Esophagus muscularis mucosa (tissue), 3 donors: Measurements from ENCODE around the gene LEP.

Source experiments
- POLR2A ChIP-seq: fragments of 450-650 bp; IDR thresholded peaks from one replicate; pipeline ENCODE4 v1.6.1; 2017; ENCODE audit warnings: antibody characterized with exemption, moderate library complexity, mild to moderate bottlenecking, low read depth
- POLR2AphosphoS5 ChIP-seq, 2 donors: sonication (generic); formaldehyde crosslinking; IDR thresholded peaks; one replicate each; pipeline ENCODE4 v1.6.1; 2017; ENCODE audit warnings: antibody characterized with exemption in 2 of 2
- TF ChIP-seq, protein P1 (sequence below), 3 experiments: fragments of 200-600 bp in 2 of 3; fragments of 450-650 bp in 1 of 3; sonication (generic) in 2 of 3; IDR thresholded peaks; one replicate each; pipeline ENCODE4 v1.5.1; 2017 to 2019; ENCODE audit warnings: antibody characterized with exemption in 3 of 3, mild to moderate bottlenecking in 2 of 3, moderate library complexity in 1 of 3

DNA sequence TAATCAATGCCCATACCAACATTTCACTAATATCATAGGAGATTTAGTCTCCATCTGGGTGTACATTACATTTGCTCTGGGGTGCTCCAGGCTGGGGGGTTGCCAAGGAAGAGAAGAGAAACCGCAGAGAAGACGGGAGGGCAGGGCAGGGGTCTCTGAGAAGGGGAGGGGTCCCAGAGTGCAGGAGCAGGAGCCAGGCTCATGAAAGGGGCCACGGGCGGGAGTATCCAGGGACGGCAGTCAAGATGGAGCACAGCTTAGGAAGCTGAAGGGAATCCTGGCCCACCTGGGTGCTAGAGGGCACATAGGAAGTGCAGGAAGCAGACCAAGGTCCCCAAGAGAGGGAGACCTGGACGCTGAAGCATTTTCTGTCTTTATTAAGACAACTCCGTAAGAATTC is 2.2 kb downstream of the LEP start:
- TF ChIP-seq POLR2AphosphoS5 (IDR thresholded peaks at IDR 0.05), result no peak
- TF ChIP-seq POLR2A, result no peak
- TF ChIP-seq, protein P1, sequence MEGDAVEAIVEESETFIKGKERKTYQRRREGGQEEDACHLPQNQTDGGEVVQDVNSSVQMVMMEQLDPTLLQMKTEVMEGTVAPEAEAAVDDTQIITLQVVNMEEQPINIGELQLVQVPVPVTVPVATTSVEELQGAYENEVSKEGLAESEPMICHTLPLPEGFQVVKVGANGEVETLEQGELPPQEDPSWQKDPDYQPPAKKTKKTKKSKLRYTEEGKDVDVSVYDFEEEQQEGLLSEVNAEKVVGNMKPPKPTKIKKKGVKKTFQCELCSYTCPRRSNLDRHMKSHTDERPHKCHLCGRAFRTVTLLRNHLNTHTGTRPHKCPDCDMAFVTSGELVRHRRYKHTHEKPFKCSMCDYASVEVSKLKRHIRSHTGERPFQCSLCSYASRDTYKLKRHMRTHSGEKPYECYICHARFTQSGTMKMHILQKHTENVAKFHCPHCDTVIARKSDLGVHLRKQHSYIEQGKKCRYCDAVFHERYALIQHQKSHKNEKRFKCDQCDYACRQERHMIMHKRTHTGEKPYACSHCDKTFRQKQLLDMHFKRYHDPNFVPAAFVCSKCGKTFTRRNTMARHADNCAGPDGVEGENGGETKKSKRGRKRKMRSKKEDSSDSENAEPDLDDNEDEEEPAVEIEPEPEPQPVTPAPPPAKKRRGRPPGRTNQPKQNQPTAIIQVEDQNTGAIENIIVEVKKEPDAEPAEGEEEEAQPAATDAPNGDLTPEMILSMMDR (IDR thresholded peaks at IDR 0.05), result no peak
